ENCODE data around the gene CYP46A1. TPM values are rescaled to one million over a fixed set of nuclear protein-coding genes. Genes with fewer than 3 reads are reported as not detected.
A peak's percentile ranks its signal among the peaks of the same experiment; 100 is the strongest.
"Not testable (repeated sequence)": the region's sequence is repeated elsewhere in the genome, so short reads cannot be mapped to it uniquely, and the experiment has no call there.

CYP46A1 gene
- total RNA-seq, 4 donors from 2014 or later: 0.13 to 2.5 TPM; not detected in 2

DNA sequence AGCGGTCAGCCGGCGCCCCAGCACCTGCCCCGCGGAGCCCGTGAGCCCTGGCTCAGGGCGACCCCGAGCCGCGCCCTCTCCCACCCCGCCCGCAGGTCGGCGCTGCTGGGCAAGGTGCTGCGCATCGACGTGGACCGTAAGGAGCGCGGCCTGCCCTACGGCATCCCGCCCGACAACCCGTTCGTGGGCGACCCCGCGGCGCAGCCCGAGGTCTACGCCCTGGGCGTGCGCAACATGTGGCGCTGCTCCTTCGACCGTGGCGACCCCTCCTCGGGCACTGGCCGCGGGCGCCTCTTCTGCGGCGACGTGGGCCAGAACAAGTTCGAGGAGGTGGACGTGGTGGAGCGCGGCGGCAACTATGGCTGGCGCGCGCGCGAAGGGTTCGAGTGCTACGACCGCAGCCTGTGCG lies 24.8 kb upstream of the CYP46A1 start:
- peak overlapping the region in 1 of 4 donors; percentile 10 for H3K4me3 ChIP-seq
- peak in 1 of 3 donors; percentile 59 for DNase-seq
- H3K27me3 ChIP-seq: peaks cover 0 to 6% of the 10 kb centered on the region in 2 donors

DNA sequence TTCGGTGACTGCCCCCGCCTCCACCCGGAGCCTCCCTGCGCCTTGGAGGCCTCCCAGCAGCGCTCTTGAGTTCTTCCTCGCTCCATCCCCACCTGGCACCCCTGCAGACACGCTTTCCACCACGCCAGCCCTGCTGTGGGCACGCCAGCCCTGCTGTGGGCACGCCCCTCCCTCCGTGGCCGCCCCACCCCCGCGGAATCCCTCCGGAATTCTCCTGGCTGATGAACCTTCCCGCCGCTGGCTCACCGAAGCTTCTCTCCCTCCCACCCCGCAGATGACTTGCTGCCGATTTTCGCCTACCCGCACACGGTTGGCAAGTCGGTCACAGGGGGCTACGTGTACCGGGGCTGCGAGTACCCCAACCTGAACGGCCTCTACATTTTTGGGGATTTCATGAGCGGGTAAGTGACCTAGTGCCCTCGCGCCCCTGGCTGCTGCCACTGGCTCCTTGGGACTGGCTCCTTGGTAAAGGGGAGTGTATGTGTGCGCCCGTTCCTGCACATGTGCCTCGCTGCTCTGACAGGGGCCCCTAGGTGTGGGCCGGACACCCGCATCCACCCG lies 24.0 kb upstream of the CYP46A1 start:
- no peaks in the 10 kb centered on the region for H3K9me3 ChIP-seq
- no peaks in the 10 kb centered on the region for H3K36me3 ChIP-seq
- no peak overlapping the region for H3K27ac ChIP-seq
- peaks cover 0 to 6% of the 10 kb centered on the region in 2 donors for H3K27me3 ChIP-seq
- TF ChIP-seq, protein P1, sequence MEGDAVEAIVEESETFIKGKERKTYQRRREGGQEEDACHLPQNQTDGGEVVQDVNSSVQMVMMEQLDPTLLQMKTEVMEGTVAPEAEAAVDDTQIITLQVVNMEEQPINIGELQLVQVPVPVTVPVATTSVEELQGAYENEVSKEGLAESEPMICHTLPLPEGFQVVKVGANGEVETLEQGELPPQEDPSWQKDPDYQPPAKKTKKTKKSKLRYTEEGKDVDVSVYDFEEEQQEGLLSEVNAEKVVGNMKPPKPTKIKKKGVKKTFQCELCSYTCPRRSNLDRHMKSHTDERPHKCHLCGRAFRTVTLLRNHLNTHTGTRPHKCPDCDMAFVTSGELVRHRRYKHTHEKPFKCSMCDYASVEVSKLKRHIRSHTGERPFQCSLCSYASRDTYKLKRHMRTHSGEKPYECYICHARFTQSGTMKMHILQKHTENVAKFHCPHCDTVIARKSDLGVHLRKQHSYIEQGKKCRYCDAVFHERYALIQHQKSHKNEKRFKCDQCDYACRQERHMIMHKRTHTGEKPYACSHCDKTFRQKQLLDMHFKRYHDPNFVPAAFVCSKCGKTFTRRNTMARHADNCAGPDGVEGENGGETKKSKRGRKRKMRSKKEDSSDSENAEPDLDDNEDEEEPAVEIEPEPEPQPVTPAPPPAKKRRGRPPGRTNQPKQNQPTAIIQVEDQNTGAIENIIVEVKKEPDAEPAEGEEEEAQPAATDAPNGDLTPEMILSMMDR (IDR thresholded peaks at IDR 0.05): no peak
- TF ChIP-seq POLR2A (IDR thresholded peaks at IDR 0.05): no peak
- no peak for DNase-seq
- H3K4me3 ChIP-seq: peak overlapping the region in 1 of 4 donors; percentile 10
- H3K4me1 ChIP-seq: peaks cover 0 to 8% (median 0%) of the 10 kb centered on the region in 4 donors

More for the DNA sequence above, 24.8 kb upstream of the CYP46A1 start:
- TF ChIP-seq, protein P1 (IDR thresholded peaks at IDR 0.05): peak in 3 of 6 experiments; percentile 29 to 39 (median 32)
- no peak for TF ChIP-seq POLR2A (IDR thresholded peaks at IDR 0.05)
- Histone ChIP-seq H3K27ac (no peak overlapping the region), H3K36me3 (no peaks in the 10 kb centered on the region), H3K9me3 (no peaks in the 10 kb centered on the region), H3K4me1 (peaks cover 0 to 8% (median 0%) of the 10 kb centered on the region in 4 donors)

DNA sequence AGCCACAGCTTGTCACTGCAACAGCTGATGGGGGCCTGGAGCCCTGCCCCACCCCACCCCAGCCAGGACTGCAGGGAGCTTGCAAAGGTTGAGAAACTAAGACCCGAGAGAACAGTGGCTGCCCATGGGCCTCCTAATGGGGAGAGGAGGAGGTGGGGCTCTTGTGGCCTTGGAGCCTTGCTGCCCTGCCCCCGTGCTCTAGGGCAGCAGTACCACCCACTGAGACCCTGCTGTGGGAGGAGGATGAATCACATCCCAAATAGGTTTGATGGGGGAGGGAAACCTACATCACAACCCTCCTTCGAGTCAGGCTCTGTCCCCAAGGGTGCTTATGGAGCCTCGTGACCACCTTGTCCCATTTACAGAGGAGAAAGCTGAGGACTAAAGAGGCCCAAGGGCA lies 23.3 kb upstream of the CYP46A1 start:
- H3K27me3 ChIP-seq: peaks cover 0 to 6% of the 10 kb centered on the region in 2 donors
- H3K27ac ChIP-seq: no peak overlapping the region

DNA sequence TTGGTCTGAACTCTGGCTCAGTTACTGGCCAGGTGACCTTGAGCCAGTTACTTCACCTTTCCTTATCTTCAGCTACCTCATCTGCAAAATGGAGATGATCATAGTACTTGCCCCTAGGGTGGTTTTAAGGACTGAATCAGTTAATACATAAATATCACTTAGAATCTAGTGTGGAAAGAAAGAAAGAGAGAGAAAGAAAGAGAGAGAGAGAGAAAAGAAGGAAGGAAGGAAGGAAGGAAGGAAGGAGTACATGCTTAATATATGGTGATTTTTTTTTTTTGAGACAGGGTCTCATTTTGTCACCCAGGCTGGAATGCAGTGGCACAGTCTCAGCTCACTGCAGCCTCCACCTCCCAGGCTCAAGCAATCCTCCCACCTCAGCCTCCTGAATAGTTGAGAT lies 22.9 kb upstream of the CYP46A1 start:
- not testable (repeated sequence) for H3K4me3 ChIP-seq, H3K27me3 ChIP-seq, H3K9me3 ChIP-seq, DNase-seq, H3K27ac ChIP-seq, H3K4me1 ChIP-seq, H3K36me3 ChIP-seq

More for the DNA sequence above, 23.3 kb upstream of the CYP46A1 start:
- no peak for TF ChIP-seq POLR2A (IDR thresholded peaks at IDR 0.05)
- TF ChIP-seq, protein P1 (IDR thresholded peaks at IDR 0.05): no peak
- DNase-seq: no peak
- Histone ChIP-seq H3K4me3 (no peak overlapping the region), H3K36me3 (no peaks in the 10 kb centered on the region), H3K9me3 (no peaks in the 10 kb centered on the region), H3K4me1 (peaks cover 0 to 8% (median 0%) of the 10 kb centered on the region in 4 donors)

DNA sequence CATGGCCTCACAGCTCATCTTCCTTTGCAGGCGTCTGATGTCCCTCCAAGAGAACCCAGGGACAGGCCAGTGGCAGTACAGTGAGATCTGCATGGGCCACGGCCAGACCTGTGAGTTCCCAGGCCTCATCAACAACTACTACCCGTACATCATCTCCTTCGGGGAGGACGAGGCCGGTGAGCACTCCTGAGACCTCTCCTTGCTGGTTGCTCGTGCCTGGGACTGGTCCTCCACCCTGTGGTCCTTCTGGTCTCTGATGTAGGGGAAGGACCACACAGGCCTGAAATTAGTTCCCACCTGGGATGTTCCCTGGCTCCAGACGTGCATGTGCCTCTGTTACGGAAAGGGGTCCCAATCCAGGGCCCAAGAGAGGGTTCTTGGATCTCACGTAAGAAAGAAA lies 21.3 kb upstream of the CYP46A1 start:
- H3K4me1 ChIP-seq: peaks cover 0 to 8% (median 0%) of the 10 kb centered on the region in 4 donors
- no peaks in the 10 kb centered on the region for H3K36me3 ChIP-seq
- H3K27me3 ChIP-seq: peaks cover 0 to 6% of the 10 kb centered on the region in 2 donors
- no peak overlapping the region for H3K4me3 ChIP-seq
- no peak overlapping the region for H3K27ac ChIP-seq
- peak in 1 of 3 donors; percentile 37 for DNase-seq
- no peaks in the 10 kb centered on the region for H3K9me3 ChIP-seq
- TF ChIP-seq, protein P1 (IDR thresholded peaks at IDR 0.05): no peak
- no peak for TF ChIP-seq POLR2A (IDR thresholded peaks at IDR 0.05)

DNA sequence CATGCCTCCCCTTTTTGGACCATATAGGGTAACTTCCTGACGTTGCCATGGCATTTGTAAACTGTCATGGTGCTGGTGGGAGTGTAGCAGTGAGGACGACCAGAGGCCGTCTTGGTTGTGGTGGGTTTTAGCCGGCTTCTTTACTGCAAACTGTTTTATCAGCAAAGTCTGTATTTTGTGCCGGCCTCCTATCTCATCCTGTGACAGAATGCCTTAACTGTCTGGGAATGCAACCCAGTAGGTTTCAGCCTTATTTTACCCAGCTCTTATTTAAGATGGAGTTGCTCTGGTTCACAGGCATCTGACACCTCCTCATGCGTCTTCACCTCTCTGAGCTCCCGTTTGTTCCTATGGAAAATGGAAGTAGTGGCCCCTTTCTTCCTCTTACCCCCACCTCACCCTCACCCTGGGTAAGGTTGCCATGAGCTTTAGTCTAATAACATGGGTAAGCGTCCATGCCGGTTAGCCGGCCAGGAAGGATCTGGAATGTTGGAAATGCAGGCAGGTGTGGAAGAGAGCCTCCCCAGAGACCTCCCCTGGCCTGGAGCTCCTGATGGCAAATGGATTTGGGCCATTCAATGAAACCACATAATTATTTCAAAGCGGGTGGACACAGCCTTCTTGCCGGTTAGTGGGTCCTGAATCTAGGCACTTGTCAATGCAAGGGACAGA lies 20.6 kb upstream of the CYP46A1 start:
- Histone ChIP-seq H3K9me3 (no peaks in the 10 kb centered on the region), H3K4me1 (peaks cover 0 to 8% (median 0%) of the 10 kb centered on the region in 4 donors), H3K4me3 (no peak overlapping the region), H3K27me3 (peaks cover 0 to 6% of the 10 kb centered on the region in 2 donors), H3K36me3 (no peaks in the 10 kb centered on the region), H3K27ac (no peak overlapping the region)
- DNase-seq: peak in 1 of 3 donors; percentile 15
- TF ChIP-seq, protein P1 (IDR thresholded peaks at IDR 0.05): no peak
- TF ChIP-seq POLR2A (IDR thresholded peaks at IDR 0.05): no peak

All from Peyer's patch (tissue), 4 donors.